DND-41 (cell line): ENCODE results near the gene TMEM253.

Source experiments
- ATAC-seq: fragments of 200-7000 bp; cut with Tn5 transposase; 3 replicates; pipeline ENCODE4 v1.9.1; 2021; ENCODE audit warnings: low read depth; ENCODE audit not compliant: insufficient read depth
- DNase-seq: peaks from one replicate; pipeline ENCODE4 v3.0.0-alpha.2; 2020
- H2AFZ ChIP-seq: 2 replicates; pipeline ENCODE4 v1.6.0; 2012; ENCODE audit warnings: low read depth, low read length
- H3K27ac ChIP-seq: 2 replicates; pipeline ENCODE4 v1.5.1; 2012; ENCODE audit warnings: low read length, inconsistent platforms
- H3K27me3 ChIP-seq: fragments of 200-600 bp; sonication (generic); 2 replicates; pipeline ENCODE4 v1.6.0; 2012; ENCODE audit warnings: low read length, mild to moderate bottlenecking, inconsistent platforms; ENCODE audit not compliant: insufficient read depth, poor library complexity
- H3K36me3 ChIP-seq: 2 replicates; pipeline ENCODE4 v1.5.1; 2012; ENCODE audit warnings: low read length, inconsistent platforms; ENCODE audit not compliant: insufficient read depth
- H3K4me1 ChIP-seq: 2 replicates; pipeline ENCODE4 v1.5.1; 2012; ENCODE audit warnings: mild to moderate bottlenecking, low read length; ENCODE audit not compliant: insufficient read depth
- H3K4me2 ChIP-seq: 2 replicates; pipeline ENCODE4 v1.6.0; 2012; ENCODE audit warnings: mild to moderate bottlenecking, moderate library complexity, low read length, inconsistent platforms; ENCODE audit not compliant: insufficient read depth
- H3K4me3 ChIP-seq, 2 experiments: fragments of 200-600 bp in 1 of 2; shearing (Covaris generic) in 1 of 2; 2 replicates each; pipeline ENCODE4 v1.5.1; 2012 to 2016; ENCODE audit warnings: inconsistent platforms in 2 of 2, low read length in 2 of 2, mild to moderate bottlenecking in 2 of 2, low read depth in 1 of 2, moderate library complexity in 1 of 2
- H3K79me2 ChIP-seq: 2 replicates; pipeline ENCODE4 v1.6.0; 2012; ENCODE audit warnings: low read length, inconsistent platforms; ENCODE audit not compliant: insufficient read depth
- H3K9ac ChIP-seq: 2 replicates; pipeline ENCODE4 v1.6.0; 2012; ENCODE audit warnings: low read depth, mild to moderate bottlenecking, inconsistent platforms, low read length, moderate library complexity
- H3K9me3 ChIP-seq: 2 replicates; pipeline ENCODE4 v1.5.1; 2012; ENCODE audit warnings: low read length, moderate library complexity, mild to moderate bottlenecking, inconsistent platforms; ENCODE audit not compliant: insufficient read depth, severe bottlenecking
- H4K20me1 ChIP-seq: 2 replicates; pipeline ENCODE4 v1.6.0; 2012; ENCODE audit warnings: low read length; ENCODE audit not compliant: insufficient read depth
- EZH2 ChIP-seq: IDR thresholded peaks from 3 replicates; pipeline ENCODE4 v1.6.1; 2012; ENCODE audit warnings: borderline replicate concordance, low read depth, mild to moderate bottlenecking, moderate library complexity, low read length, inconsistent platforms; ENCODE audit not compliant: severe bottlenecking
- TF ChIP-seq, protein P1 (sequence below): IDR thresholded peaks from 2 replicates; pipeline ENCODE4 v1.5.1; 2012; ENCODE audit warnings: borderline replicate concordance, low read length, moderate library complexity, mild to moderate bottlenecking; ENCODE audit not compliant: poor library complexity, severe bottlenecking; ENCODE audit errors: extremely low read depth

The TMEM253 gene

GRCh38 chr14:21096438-21096837, 4.4 kb upstream of the TMEM253 start:
- DNase-seq (no peak), ATAC-seq (no peak)
- no peaks in the 10 kb centered on the region for H3K27me3 ChIP-seq
- no peak overlapping the region for H3K4me2 ChIP-seq
- no peaks in the 10 kb centered on the region; the same call in 1 of the 2 replicates for H4K20me1 ChIP-seq
- H3K4me1 ChIP-seq = peaks cover 41% of the 10 kb centered on the region
- no peaks in the 10 kb centered on the region for H3K9me3 ChIP-seq
- H2AFZ ChIP-seq = no peak overlapping the region
- TF ChIP-seq, protein P1, sequence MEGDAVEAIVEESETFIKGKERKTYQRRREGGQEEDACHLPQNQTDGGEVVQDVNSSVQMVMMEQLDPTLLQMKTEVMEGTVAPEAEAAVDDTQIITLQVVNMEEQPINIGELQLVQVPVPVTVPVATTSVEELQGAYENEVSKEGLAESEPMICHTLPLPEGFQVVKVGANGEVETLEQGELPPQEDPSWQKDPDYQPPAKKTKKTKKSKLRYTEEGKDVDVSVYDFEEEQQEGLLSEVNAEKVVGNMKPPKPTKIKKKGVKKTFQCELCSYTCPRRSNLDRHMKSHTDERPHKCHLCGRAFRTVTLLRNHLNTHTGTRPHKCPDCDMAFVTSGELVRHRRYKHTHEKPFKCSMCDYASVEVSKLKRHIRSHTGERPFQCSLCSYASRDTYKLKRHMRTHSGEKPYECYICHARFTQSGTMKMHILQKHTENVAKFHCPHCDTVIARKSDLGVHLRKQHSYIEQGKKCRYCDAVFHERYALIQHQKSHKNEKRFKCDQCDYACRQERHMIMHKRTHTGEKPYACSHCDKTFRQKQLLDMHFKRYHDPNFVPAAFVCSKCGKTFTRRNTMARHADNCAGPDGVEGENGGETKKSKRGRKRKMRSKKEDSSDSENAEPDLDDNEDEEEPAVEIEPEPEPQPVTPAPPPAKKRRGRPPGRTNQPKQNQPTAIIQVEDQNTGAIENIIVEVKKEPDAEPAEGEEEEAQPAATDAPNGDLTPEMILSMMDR = no peak
- TF ChIP-seq EZH2 = no peak
- no peak overlapping the region for H3K9ac ChIP-seq
- peaks cover 16% of the 10 kb centered on the region; the same call in 1 of the 2 replicates for H3K36me3 ChIP-seq
- H3K4me3 ChIP-seq = no peak overlapping the region
- H3K79me2 ChIP-seq = peaks cover 2% of the 10 kb centered on the region; the same call in 1 of the 2 replicates
- no peak overlapping the region for H3K27ac ChIP-seq

GRCh38 chr14:21096978-21097635, 3.8 kb upstream of the TMEM253 start:
- Histone ChIP-seq H3K4me2 (peak overlapping the region; percentile 49), H3K4me1 (peaks cover 47% of the 10 kb centered on the region), H3K9me3 (no peaks in the 10 kb centered on the region), H3K4me3 (peak overlapping the region in 1 of 2 experiments; percentile 34; a peak in 2 of 4 replicates), H3K79me2 (peaks cover 4% of the 10 kb centered on the region; the same call in 1 of the 2 replicates), H3K27me3 (no peaks in the 10 kb centered on the region), H3K36me3 (peaks cover 10% of the 10 kb centered on the region; the same call in 1 of the 2 replicates), H3K27ac (no peak overlapping the region), H2AFZ (no peak overlapping the region), H4K20me1 (no peaks in the 10 kb centered on the region; the same call in 1 of the 2 replicates), H3K9ac (peak overlapping the region; percentile 23; the same call in 1 of the 2 replicates)
- ATAC-seq (no peak), DNase-seq (no peak)
- TF ChIP-seq, protein P1 = no peak
- no peak for TF ChIP-seq EZH2

GRCh38 chr14:21097636-21098075, 3.2 kb upstream of the TMEM253 start:
- peaks cover 52% of the 10 kb centered on the region for H3K4me1 ChIP-seq

More at GRCh38 chr14:21097636-21098075, 3.2 kb upstream of the TMEM253 start:
- Histone ChIP-seq H3K4me3 (peak overlapping the region in 1 of 2 experiments; percentile 34; a peak in 2 of 4 replicates), H3K27me3 (no peaks in the 10 kb centered on the region), H3K79me2 (peaks cover 10% of the 10 kb centered on the region), H3K27ac (no peak overlapping the region), H3K4me2 (peak overlapping the region; percentile 49), H3K9me3 (no peaks in the 10 kb centered on the region), H4K20me1 (no peaks in the 10 kb centered on the region; the same call in 1 of the 2 replicates), H3K9ac (peak overlapping the region; percentile 23; the same call in 1 of the 2 replicates), H2AFZ (no peak overlapping the region), H3K36me3 (peaks cover 5% of the 10 kb centered on the region; the same call in 1 of the 2 replicates)
- TF ChIP-seq, protein P1 = no peak
- TF ChIP-seq EZH2 = no peak
- DNase-seq (no peak), ATAC-seq (peak; percentile 16)
